ENCODE measurements around the gene WDR36.
"Not testable (repeated sequence)": the region's sequence is repeated elsewhere in the genome, so short reads cannot be mapped to it uniquely, and the experiment has no call there.

WDR36 gene

DNA sequence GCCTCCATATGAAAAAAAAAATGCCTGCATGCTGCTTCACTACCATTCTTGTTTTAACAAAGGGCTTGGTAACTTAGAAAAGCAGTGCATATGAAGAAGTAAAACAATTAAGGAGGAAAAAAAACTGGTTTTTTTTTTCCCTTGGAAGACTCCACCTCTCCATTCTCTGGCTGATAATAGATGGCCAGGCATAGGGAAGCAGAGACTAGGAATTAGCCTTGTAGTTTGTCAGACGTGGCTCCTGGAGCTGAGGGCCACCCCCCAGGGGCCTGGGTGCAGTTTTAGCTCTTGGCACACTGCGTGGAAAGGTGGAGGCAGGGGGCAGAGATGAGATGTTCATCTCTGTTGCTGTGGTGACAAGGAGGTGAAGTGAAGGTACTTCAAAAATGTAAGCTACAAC, 42.7 kb downstream of the WDR36 start:
- in situ Hi-C loops (cut with MboI; ENCODE audit: low sequenced_read_pairs): no loop called here

- in situ Hi-C loops (cut with MboI; ENCODE audit: low sequenced_read_pairs): no loop called here
These were observed 43.2 kb downstream of the WDR36 start for GRCh38 chr5:111135363-111135762.

- in situ Hi-C loops (cut with MboI; ENCODE audit: low sequenced_read_pairs): no loop called here
These were observed 43.8 kb downstream of the WDR36 start for GRCh38 chr5:111135946-111136345.

DNA sequence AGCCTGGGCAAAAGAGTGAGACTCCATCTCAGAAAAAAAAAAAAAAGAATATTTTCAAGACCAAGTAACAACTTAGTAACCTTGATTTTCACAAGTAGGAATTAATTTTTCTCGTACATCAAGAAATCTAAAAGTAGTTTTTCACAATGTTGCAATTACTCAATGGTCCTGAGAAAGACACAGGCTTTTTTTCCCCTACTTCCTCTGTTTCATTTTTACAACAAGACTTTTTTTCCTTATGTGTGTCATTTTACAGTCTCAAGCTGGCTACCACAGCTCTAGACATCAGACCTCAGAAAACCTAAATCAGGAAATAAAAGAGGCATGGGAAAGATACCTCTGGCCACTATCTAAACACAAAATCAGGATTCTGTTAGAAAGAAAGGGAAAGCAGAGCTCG, 45.9 kb downstream of the WDR36 start:
- in situ Hi-C loops (cut with MboI; ENCODE audit: low sequenced_read_pairs): no loop called here

GRCh38 chr5:111141471-111141870, 49.3 kb downstream of the WDR36 start:
- in situ Hi-C loops (cut with MboI; ENCODE audit: low sequenced_read_pairs): not testable (repeated sequence)

DNA sequence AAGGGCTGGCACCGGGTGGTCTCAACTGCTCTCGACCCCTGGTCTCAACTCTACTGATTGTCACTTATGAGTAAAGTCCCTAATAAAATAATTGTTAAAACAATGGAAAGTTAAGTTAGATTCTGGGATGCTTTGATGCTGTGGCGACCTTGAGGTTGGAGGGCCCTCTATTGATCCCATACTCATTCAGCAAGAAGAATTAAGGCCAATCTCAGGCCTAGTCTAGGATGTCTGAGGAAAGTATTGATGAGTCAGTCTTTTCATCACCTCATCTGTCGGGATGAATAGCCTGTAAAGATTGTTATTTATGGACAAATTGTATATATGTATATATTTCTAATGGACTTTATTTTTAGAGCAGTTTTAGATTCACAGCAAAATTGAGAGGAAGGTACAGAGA, 50.8 kb downstream of the WDR36 start:
- in situ Hi-C loops (cut with MboI; ENCODE audit: low sequenced_read_pairs): no loop called here

DNA sequence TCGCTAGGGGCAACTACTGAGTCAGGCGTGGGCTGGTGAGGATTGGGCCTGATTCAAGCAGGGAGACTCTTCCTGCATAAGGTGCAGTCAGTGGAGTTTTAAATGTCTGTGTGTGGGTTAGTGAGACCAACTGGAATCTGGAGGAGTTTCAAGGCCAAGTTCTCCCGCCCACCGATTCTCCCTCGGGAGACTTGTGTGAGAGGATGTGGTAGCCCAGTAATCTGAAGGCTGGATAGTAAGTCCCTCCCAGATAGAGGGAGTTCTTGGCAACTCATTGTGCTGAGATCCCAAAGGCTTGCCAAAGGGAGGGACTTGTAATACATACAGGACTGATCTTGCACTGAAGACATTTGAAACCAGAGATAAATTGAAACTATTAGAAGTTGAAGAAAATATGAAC, 51.8 kb downstream of the WDR36 start:
- in situ Hi-C loops (cut with MboI; ENCODE audit: low sequenced_read_pairs): no loop called here

DNA sequence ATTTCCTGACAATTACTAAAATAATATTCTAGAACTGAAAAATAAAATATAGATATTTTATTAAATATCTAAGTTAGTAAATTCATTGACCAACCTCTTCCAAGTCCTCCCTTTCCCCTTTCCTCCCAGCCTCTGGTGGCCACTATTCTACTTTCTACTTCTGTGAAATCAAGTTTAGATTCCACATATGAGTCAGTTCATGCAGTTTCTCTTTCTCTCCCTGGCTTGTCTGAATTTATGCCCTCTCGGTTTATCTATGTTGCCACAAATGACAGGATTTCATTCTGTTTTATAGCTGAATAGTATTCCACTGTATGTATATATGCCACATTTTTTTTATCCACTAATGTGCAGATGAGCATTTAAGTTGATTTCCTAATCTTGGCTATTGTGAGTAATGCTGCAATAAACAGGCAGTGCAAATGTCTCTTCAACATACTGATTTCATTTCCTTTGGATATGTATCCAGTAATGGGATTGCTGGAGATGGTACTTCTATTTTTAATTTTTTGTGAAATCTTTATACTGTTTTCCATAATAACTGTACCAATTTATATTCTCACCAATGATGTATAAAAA, 52.3 kb downstream of the WDR36 start:
- in situ Hi-C loops (cut with MboI; ENCODE audit: low sequenced_read_pairs): no loop called here

- in situ Hi-C loops (cut with MboI; ENCODE audit: low sequenced_read_pairs): no loop called here
These were observed 53.9 kb downstream of the WDR36 start for GRCh38 chr5:111146053-111146452.

GRCh38 chr5:111147502-111147901, 55.4 kb downstream of the WDR36 start:
- in situ Hi-C loops (cut with MboI; ENCODE audit: low sequenced_read_pairs): no loop called here

DNA sequence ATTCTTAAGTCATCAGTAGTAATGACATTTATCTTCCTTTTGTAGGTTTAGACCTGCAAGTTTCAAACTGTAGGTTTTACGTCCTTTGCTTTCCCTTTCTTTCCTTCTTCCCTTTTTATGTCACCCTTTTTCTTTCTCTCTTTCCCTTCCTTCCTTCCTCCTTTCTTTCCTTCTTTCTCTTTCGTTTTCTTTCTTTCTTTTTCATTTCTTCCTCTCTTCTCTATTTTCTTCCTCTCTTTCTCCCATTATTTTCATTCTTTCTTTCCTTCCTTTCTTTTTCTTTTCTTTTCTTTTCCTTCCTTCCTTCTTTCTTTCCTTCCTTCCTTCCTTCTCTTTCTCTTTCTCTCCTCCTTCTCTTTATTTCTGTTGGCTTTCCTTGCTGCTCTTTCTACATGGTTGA, 59.9 kb downstream of the WDR36 start:
- in situ Hi-C loops (cut with MboI; ENCODE audit: low sequenced_read_pairs): no loop called here

GRCh38 chr5:111153483-111153882, 61.3 kb downstream of the WDR36 start:
- in situ Hi-C loops (cut with MboI; ENCODE audit: low sequenced_read_pairs): no loop called here

DNA sequence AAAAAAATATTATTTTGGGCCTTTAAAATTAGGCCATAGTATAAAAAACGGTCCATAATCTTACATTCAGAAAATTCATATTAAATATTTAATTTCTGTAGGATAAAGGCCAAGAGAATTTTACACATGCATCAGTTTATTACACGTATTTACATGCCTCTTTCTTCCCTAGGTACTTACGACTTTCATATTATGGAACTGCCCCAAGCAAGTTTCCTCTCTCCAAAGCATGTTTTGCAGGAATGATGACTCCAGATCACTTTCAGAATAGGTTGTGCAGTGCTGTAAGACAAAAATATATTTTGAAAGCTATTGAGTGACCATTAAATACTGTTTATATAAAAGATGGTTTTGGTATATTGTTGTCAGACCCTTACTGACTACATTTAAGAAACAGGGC, 61.8 kb downstream of the WDR36 start:
- in situ Hi-C loops (cut with MboI; ENCODE audit: low sequenced_read_pairs): no loop called here

- in situ Hi-C loops (cut with MboI; ENCODE audit: low sequenced_read_pairs): no loop called here
These were observed 66.1 kb downstream of the WDR36 start for GRCh38 chr5:111158105-111158744.

- in situ Hi-C loops (cut with MboI; ENCODE audit: low sequenced_read_pairs): no loop called here
These were observed 67.7 kb downstream of the WDR36 start for GRCh38 chr5:111159845-111160244.

- in situ Hi-C loops (cut with MboI; ENCODE audit: low sequenced_read_pairs): no loop called here
These were observed 70.9 kb downstream of the WDR36 start for GRCh38 chr5:111163000-111163399.

DNA sequence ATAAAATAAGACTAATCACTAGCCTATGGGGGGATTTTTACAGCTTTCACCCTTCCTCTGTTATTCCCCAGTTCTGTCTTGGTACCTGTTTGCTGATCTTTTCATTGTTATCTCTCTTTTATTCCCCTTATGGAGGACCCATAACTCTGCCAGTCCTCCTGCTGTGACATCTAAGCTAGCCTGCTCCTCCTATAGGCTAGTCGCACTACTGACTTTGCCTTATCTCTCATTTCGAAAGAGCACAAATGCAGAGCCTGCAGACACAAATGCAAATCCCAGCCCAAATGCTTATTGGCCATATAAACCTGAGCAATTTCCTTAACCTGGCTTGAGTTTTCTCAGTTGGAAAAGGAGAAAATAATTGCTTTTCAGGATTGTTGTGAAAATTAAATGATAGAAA, 72.9 kb downstream of the WDR36 start:
- in situ Hi-C loops (cut with MboI; ENCODE audit: low sequenced_read_pairs): no loop called here

GRCh38 chr5:111167551-111167950, 75.4 kb downstream of the WDR36 start:
- in situ Hi-C loops (cut with MboI; ENCODE audit: low sequenced_read_pairs): no loop called here

GRCh38 chr5:111168608-111169007, 76.5 kb downstream of the WDR36 start:
- in situ Hi-C loops (cut with MboI; ENCODE audit: low sequenced_read_pairs): no loop called here

DNA sequence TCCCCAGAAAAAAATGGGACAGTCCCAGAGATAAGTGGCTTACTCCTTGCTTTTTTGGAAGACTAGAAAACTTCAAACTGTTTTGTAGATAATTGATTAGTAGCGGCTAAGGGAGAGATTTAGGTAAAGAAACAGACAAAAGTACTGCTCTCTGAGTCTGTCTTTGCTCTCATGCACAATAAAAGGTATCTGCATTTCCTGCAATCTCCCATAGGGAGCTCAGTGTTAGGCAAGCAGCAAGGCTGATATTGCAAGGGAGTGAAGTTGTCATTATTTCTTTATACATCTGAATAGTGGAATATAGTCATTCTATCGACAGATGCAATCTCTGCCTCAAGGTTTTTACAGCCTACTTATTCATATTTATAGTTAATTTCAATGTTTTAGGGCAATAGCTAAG, 77.1 kb downstream of the WDR36 start:
- in situ Hi-C loops (cut with MboI; ENCODE audit: low sequenced_read_pairs): no loop called here

DNA sequence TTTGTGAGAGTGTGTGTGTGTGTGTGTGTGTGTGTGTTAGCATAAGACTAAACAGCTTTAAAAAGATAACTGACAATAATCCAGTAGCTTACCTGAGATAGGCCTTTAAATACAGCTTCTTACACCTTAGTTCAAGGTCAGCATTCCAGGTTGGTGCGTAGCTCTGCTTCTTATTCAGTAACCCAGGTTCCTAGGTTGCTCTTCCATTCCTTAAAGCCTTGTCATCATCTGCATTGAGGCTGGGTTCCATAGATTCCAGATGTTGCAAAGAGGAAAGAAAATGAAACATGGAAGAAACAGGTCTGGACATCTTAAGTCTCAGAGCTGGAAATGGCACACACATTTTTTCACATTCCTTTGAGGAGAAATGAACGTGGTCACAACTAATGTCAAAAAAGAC, 78.1 kb downstream of the WDR36 start:
- in situ Hi-C loops (cut with MboI; ENCODE audit: low sequenced_read_pairs): no loop called here

DNA sequence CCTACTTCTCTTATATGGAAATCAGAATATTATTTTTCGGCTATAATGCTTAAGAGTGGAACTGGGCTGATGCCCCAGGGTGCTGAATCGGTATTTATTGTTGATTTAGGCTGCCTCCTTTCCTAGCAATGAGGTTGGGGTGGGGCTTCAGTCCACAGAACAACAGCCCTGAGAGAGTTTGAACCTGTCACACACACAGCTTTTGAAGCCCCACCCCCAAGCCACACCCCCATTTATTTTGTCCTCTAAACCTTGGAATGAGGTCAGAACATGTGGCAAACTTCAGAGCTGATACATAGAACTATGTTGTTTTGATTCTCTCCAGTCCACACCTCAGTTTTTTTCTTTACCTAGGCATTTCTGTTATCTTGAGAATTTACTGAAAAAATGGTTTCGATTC, 80.4 kb downstream of the WDR36 start:
- in situ Hi-C loops (cut with MboI; ENCODE audit: low sequenced_read_pairs): no loop called here

DNA sequence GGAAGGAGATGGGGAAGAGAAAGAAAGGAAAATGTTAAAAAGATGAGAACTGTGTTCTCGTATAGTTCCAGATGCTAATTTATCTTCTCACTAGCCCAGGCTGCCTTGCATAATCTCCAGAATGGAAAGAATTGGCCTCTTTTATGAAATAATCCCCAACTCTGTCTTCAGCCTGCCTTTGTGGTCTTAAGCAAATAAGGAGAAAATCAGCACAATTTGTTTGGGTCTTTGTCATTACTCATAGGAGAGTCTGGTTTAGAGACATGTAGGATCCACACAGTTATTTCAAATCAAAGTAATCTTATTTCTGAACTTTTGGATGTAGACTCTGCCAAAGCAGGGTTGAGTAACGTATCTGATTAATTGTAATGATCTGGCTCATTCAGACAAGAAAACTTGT, 81.3 kb downstream of the WDR36 start:
- in situ Hi-C loops (cut with MboI; ENCODE audit: low sequenced_read_pairs): no loop called here
